Measurements from ENCODE around the gene KDM3B. TPM values are rescaled to one million over a fixed set of nuclear protein-coding genes. Genes with fewer than 3 reads are reported as not detected.

Gene KDM3B
- total and polyA plus RNA-seq, 2 of the 8 experiments (the other 6 are each of a cell fraction or from before 2014, with no cell fraction given): 27.1 to 78.1 TPM

DNA sequence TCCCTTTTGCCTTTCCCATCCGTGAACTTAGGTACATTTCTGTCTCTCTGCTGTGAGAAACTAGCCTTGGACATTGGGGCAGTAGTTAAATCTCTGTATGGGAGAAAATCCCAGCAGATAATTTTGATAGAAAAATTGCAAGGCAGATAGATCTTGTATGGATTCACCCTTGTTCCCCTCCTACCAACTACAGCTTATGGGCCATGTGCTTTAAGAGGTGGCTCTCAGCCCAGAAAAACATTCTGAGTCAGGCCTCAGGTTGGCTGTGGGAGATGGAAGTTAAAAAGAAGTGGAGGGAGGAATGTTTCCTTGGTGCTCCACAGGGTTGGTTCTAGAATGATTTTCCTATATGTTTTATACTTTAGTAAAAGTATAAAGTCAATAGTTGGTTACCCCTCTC lies 1.4 kb upstream of the KDM3B start (continued):
- TF ChIP-seq, protein P1, sequence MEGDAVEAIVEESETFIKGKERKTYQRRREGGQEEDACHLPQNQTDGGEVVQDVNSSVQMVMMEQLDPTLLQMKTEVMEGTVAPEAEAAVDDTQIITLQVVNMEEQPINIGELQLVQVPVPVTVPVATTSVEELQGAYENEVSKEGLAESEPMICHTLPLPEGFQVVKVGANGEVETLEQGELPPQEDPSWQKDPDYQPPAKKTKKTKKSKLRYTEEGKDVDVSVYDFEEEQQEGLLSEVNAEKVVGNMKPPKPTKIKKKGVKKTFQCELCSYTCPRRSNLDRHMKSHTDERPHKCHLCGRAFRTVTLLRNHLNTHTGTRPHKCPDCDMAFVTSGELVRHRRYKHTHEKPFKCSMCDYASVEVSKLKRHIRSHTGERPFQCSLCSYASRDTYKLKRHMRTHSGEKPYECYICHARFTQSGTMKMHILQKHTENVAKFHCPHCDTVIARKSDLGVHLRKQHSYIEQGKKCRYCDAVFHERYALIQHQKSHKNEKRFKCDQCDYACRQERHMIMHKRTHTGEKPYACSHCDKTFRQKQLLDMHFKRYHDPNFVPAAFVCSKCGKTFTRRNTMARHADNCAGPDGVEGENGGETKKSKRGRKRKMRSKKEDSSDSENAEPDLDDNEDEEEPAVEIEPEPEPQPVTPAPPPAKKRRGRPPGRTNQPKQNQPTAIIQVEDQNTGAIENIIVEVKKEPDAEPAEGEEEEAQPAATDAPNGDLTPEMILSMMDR (IDR thresholded peaks at IDR 0.05; ENCODE audit: control extremely low read depth in 1 of 3, insufficient read depth in 1 of 3, low read depth in 1 of 3, low read length in 3 of 3): no peak
- TF ChIP-seq, protein P2, sequence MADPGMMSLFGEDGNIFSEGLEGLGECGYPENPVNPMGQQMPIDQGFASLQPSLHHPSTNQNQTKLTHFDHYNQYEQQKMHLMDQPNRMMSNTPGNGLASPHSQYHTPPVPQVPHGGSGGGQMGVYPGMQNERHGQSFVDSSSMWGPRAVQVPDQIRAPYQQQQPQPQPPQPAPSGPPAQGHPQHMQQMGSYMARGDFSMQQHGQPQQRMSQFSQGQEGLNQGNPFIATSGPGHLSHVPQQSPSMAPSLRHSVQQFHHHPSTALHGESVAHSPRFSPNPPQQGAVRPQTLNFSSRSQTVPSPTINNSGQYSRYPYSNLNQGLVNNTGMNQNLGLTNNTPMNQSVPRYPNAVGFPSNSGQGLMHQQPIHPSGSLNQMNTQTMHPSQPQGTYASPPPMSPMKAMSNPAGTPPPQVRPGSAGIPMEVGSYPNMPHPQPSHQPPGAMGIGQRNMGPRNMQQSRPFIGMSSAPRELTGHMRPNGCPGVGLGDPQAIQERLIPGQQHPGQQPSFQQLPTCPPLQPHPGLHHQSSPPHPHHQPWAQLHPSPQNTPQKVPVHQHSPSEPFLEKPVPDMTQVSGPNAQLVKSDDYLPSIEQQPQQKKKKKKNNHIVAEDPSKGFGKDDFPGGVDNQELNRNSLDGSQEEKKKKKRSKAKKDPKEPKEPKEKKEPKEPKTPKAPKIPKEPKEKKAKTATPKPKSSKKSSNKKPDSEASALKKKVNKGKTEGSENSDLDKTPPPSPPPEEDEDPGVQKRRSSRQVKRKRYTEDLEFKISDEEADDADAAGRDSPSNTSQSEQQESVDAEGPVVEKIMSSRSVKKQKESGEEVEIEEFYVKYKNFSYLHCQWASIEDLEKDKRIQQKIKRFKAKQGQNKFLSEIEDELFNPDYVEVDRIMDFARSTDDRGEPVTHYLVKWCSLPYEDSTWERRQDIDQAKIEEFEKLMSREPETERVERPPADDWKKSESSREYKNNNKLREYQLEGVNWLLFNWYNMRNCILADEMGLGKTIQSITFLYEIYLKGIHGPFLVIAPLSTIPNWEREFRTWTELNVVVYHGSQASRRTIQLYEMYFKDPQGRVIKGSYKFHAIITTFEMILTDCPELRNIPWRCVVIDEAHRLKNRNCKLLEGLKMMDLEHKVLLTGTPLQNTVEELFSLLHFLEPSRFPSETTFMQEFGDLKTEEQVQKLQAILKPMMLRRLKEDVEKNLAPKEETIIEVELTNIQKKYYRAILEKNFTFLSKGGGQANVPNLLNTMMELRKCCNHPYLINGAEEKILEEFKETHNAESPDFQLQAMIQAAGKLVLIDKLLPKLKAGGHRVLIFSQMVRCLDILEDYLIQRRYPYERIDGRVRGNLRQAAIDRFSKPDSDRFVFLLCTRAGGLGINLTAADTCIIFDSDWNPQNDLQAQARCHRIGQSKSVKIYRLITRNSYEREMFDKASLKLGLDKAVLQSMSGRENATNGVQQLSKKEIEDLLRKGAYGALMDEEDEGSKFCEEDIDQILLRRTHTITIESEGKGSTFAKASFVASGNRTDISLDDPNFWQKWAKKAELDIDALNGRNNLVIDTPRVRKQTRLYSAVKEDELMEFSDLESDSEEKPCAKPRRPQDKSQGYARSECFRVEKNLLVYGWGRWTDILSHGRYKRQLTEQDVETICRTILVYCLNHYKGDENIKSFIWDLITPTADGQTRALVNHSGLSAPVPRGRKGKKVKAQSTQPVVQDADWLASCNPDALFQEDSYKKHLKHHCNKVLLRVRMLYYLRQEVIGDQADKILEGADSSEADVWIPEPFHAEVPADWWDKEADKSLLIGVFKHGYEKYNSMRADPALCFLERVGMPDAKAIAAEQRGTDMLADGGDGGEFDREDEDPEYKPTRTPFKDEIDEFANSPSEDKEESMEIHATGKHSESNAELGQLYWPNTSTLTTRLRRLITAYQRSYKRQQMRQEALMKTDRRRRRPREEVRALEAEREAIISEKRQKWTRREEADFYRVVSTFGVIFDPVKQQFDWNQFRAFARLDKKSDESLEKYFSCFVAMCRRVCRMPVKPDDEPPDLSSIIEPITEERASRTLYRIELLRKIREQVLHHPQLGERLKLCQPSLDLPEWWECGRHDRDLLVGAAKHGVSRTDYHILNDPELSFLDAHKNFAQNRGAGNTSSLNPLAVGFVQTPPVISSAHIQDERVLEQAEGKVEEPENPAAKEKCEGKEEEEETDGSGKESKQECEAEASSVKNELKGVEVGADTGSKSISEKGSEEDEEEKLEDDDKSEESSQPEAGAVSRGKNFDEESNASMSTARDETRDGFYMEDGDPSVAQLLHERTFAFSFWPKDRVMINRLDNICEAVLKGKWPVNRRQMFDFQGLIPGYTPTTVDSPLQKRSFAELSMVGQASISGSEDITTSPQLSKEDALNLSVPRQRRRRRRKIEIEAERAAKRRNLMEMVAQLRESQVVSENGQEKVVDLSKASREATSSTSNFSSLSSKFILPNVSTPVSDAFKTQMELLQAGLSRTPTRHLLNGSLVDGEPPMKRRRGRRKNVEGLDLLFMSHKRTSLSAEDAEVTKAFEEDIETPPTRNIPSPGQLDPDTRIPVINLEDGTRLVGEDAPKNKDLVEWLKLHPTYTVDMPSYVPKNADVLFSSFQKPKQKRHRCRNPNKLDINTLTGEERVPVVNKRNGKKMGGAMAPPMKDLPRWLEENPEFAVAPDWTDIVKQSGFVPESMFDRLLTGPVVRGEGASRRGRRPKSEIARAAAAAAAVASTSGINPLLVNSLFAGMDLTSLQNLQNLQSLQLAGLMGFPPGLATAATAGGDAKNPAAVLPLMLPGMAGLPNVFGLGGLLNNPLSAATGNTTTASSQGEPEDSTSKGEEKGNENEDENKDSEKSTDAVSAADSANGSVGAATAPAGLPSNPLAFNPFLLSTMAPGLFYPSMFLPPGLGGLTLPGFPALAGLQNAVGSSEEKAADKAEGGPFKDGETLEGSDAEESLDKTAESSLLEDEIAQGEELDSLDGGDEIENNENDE (IDR thresholded peaks at IDR 0.05; ENCODE audit: insufficient replicate concordance, low read length): no peak
- TF ChIP-seq POLR2A (IDR thresholded peaks at IDR 0.05; ENCODE audit: control extremely low read depth in 1 of 2, low read depth in 2 of 2, low read length in 2 of 2) (no peak), POU5F1 (IDR thresholded peaks at IDR 0.05; ENCODE audit: low read depth, low read length) (no peak), SIN3A (conservative IDR thresholded peaks at IDR 0.05 in 1 of 2, IDR thresholded peaks at IDR 0.05 in 1 of 2; ENCODE audit: low read depth in 1 of 2, low read length in 2 of 2) (no peak)

Measured in H1 (cell line).